Smooth muscle cell of the pulmonary artery (primary cell): ENCODE measurements around the gene CD48. TPM values are rescaled to one million over a fixed set of nuclear protein-coding genes. Genes with fewer than 3 reads are reported as not detected.

Experiments used
- total RNA-seq: library from RNA; depleted of rRNA; stranded (reverse); fragments of >200 nt; gene quantifications from 2 replicates; pipeline ENCODE4 v1.2.3, GENCODE V29; 2014

Gene CD48
- not detected in 2 replicates for total RNA-seq

GRCh38 chr1:160711602-160712311 is at the start of gene CD48:
Gene CD48 (minus strand): TSS chr1:160711822. CDS start chr1:160711763, 59 bp downstream.

GRCh38 chr1:160739098-160739511 is 27.5 kb upstream of the CD48 start, which contains the start of gene SLAMF7:
Gene SLAMF7 (plus strand): TSS chr1:160739247. CDS start chr1:160739302, 55 bp downstream.

GRCh38 chr1:160646711-160647328 is 64.8 kb downstream of the CD48 start, which contains the start of gene SLAMF1:
Gene SLAMF1 (minus strand): TSS chr1:160647044. CDS start chr1:160646945, 99 bp downstream.

Other genes starting within 250 kb of the CD48 start
- not detected in 2 replicates for gene SLAMF6, start 188.6 kb downstream of the CD48 start, total RNA-seq
- gene CD84, start 132.3 kb downstream of the CD48 start, total RNA-seq: not detected in 2 replicates
- gene SLAMF1, start 64.8 kb downstream of the CD48 start, total RNA-seq: not detected in 2 replicates
- gene SLAMF7, start 27.4 kb upstream of the CD48 start, total RNA-seq: not detected in 2 replicates
- not detected in 2 replicates for gene LY9, start 84.4 kb upstream of the CD48 start, total RNA-seq
- gene CD244, start 151.1 kb upstream of the CD48 start, total RNA-seq: 0.13 TPM in 1 of 2 replicates, not detected in the other
- gene ITLN1, start 173.4 kb upstream of the CD48 start, total RNA-seq: 0.13 TPM in 1 of 2 replicates, not detected in the other
- 0.52 and 0.69 TPM in 2 replicates for gene ITLN2, start 243.0 kb upstream of the CD48 start, total RNA-seq